DOHH2 (cell line): ENCODE data around the gene NSD2.

Experiments
- H3F3A ChIP-seq: fragments of 200-600 bp; sonication (generic), shearing (Covaris generic); 2 replicates; pipeline ENCODE4 v1.6.0; 2016; ENCODE audit warnings: antibody characterized with exemption, mild to moderate bottlenecking; ENCODE audit not compliant: control insufficient read depth, insufficient read depth
- H3K27ac ChIP-seq: fragments of 200-600 bp; sonication (generic); 2 replicates; pipeline ENCODE4 v1.5.1; 2014; ENCODE audit warnings: low read depth, mild to moderate bottlenecking, low read length, moderate library complexity
- H3K27me3 ChIP-seq: fragments of 200-600 bp; sonication (generic); 2 replicates; pipeline ENCODE4 v1.6.1; 2014; ENCODE audit warnings: mild to moderate bottlenecking, low read length, mixed read lengths; ENCODE audit not compliant: control insufficient read depth
- H3K36me3 ChIP-seq: fragments of 200-600 bp; sonication (generic); 2 replicates; pipeline ENCODE4 v1.6.1; 2014; ENCODE audit warnings: mild to moderate bottlenecking, low read length, moderate library complexity, mixed read lengths; ENCODE audit not compliant: control insufficient read depth
- H3K4me1 ChIP-seq: fragments of 200-600 bp; sonication (generic); 2 replicates; pipeline ENCODE4 v1.6.1; 2014; ENCODE audit warnings: mild to moderate bottlenecking, low read length, mixed read lengths; ENCODE audit not compliant: control insufficient read depth
- H3K4me2 ChIP-seq: fragments of 200-600 bp; sonication (generic); 2 replicates; pipeline ENCODE4 v1.6.0; 2014; ENCODE audit warnings: mild to moderate bottlenecking, low read length, moderate library complexity
- H3K4me3 ChIP-seq: fragments of 200-600 bp; sonication (generic); 2 replicates; pipeline ENCODE4 v1.5.1; 2014; ENCODE audit warnings: mild to moderate bottlenecking, low read length, mixed read lengths
- H3K79me2 ChIP-seq: fragments of 200-600 bp; sonication (generic); 2 replicates; pipeline ENCODE4 v1.6.1; 2014; ENCODE audit warnings: mild to moderate bottlenecking, low read length, mixed read lengths; ENCODE audit not compliant: control insufficient read depth
- H3K9me2 ChIP-seq: fragments of 200-600 bp; sonication (generic); replicated peaks from 2 replicates; pipeline ENCODE4 v1.6.1; 2014; ENCODE audit warnings: mild to moderate bottlenecking, low read length, mixed read lengths; ENCODE audit not compliant: control insufficient read depth
- H3K9me3 ChIP-seq: fragments of 200-600 bp; sonication (generic); 2 replicates; pipeline ENCODE4 v1.6.1; 2014; ENCODE audit warnings: antibody characterized with exemption, low read length, mixed read lengths; ENCODE audit not compliant: control insufficient read depth, insufficient read depth
- H4K20me1 ChIP-seq: fragments of 200-600 bp; sonication (generic); 2 replicates; pipeline ENCODE4 v1.6.0; 2014; ENCODE audit warnings: low read depth, mild to moderate bottlenecking, antibody characterized with exemption, low read length, moderate library complexity; ENCODE audit not compliant: control insufficient read depth, insufficient read depth
- CTCF ChIP-seq: fragments of 200-600 bp; sonication (generic); IDR thresholded peaks from one replicate; pipeline ENCODE4 v1.5.1; 2014; ENCODE audit warnings: antibody characterized with exemption, mild to moderate bottlenecking, low read depth, low read length; ENCODE audit not compliant: poor library complexity, severe bottlenecking
- EZH2phosphoT487 ChIP-seq: fragments of 200-600 bp; sonication (generic); IDR thresholded peaks from 2 replicates; pipeline ENCODE4 v1.6.1; 2017; ENCODE audit warnings: borderline replicate concordance, mild to moderate bottlenecking, antibody characterized with exemption, low read length, moderate library complexity, mixed read lengths

The NSD2 gene

GRCh38 chr4:1823545-1823932 lies 47.7 kb upstream of the NSD2 start:
- Histone ChIP-seq H3F3A (no peaks in the 10 kb centered on the region), H3K4me1 (no peaks in the 10 kb centered on the region), H3K79me2 (no peaks in the 10 kb centered on the region), H3K9me3 (no peaks in the 10 kb centered on the region), H4K20me1 (no peaks in the 10 kb centered on the region), H3K4me2 (no peak overlapping the region), H3K27me3 (no peaks in the 10 kb centered on the region), H3K27ac (no peak overlapping the region), H3K36me3 (peaks cover 57% of the 10 kb centered on the region), H3K4me3 (no peak overlapping the region), H3K9me2 (no peaks in the 10 kb centered on the region)
- TF ChIP-seq EZH2phosphoT487 = no peak
- TF ChIP-seq CTCF = no peak

GRCh38 chr4:1824746-1825145 lies 46.4 kb upstream of the NSD2 start:
- Histone ChIP-seq H3K4me1 (no peaks in the 10 kb centered on the region), H3K36me3 (peaks cover 47% of the 10 kb centered on the region), H3F3A (no peaks in the 10 kb centered on the region), H3K9me2 (no peaks in the 10 kb centered on the region), H4K20me1 (no peaks in the 10 kb centered on the region), H3K9me3 (no peaks in the 10 kb centered on the region), H3K4me2 (no peak overlapping the region), H3K27me3 (no peaks in the 10 kb centered on the region), H3K79me2 (no peaks in the 10 kb centered on the region), H3K4me3 (no peak overlapping the region), H3K27ac (no peak overlapping the region)
- TF ChIP-seq CTCF (no peak), EZH2phosphoT487 (no peak)

DNA sequence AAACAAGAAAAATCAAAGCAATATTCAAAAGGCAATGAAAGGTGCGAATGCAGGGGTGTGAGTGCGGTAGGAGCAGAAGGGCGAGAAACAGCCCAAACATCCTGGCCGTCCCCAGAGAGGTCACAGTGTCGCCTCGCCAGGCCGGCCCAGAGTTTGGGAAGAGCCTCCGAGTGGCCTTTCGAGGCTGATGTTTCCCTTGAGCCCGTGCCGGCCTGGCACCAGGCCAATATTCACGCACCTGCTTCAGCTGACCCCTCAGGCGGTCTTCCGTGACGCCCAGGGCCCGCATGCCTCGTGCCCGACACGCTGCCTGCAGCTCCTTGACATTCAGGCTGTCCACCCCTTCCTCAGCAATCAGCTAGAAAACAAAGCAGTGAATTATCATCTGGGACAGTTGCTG lies 45.9 kb upstream of the NSD2 start:
- Histone ChIP-seq H3F3A (no peaks in the 10 kb centered on the region), H3K4me2 (no peak overlapping the region), H3K36me3 (peaks cover 43% of the 10 kb centered on the region), H3K27me3 (no peaks in the 10 kb centered on the region), H3K9me3 (no peaks in the 10 kb centered on the region), H3K4me1 (no peaks in the 10 kb centered on the region), H3K79me2 (no peaks in the 10 kb centered on the region), H3K9me2 (no peaks in the 10 kb centered on the region), H3K4me3 (no peak overlapping the region), H3K27ac (no peak overlapping the region), H4K20me1 (no peaks in the 10 kb centered on the region)
- TF ChIP-seq CTCF = no peak
- TF ChIP-seq EZH2phosphoT487 = no peak
